GM23338 (cell line): ENCODE results near the gene ZNF581.

Experiments
- POLR2AphosphoS5 ChIP-seq: IDR thresholded peaks from 2 replicates; pipeline ENCODE4 v1.6.1; 2016; ENCODE audit warnings: antibody characterized with exemption, low read depth
- TF ChIP-seq, protein P1 (sequence below), 2 experiments: fragments of 200-600 bp in 1 of 2; sonication (generic) in 1 of 2; conservative IDR thresholded peaks; 2 replicates each; pipeline versions ENCODE4 v1.5.1 to v1.6.1; 2016 to 2017; ENCODE audit warnings: antibody characterized with exemption in 2 of 2, low read depth in 2 of 2, mild to moderate bottlenecking in 2 of 2, moderate library complexity in 1 of 2

DNA sequence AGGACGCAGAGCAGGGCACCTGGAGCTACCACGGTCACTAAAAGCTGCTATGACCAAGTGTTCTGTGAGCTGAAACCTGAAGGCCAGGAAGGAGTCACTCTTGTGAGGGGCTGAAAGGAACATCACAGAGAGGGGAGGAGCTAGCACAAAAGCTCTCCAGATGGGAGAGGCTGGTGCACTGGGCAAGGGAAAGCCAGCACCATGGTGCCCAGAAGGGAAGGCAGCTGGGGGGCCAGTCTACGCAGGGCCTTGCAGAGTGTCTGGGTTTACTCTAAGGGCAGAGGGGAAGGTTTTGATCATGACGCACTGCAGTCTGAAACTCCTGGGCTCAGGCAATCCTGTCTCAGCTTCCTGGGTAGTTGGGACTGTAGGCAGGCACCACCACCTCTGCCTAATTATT is 6.7 kb upstream of the ZNF581 start:
- TF ChIP-seq, protein P1, sequence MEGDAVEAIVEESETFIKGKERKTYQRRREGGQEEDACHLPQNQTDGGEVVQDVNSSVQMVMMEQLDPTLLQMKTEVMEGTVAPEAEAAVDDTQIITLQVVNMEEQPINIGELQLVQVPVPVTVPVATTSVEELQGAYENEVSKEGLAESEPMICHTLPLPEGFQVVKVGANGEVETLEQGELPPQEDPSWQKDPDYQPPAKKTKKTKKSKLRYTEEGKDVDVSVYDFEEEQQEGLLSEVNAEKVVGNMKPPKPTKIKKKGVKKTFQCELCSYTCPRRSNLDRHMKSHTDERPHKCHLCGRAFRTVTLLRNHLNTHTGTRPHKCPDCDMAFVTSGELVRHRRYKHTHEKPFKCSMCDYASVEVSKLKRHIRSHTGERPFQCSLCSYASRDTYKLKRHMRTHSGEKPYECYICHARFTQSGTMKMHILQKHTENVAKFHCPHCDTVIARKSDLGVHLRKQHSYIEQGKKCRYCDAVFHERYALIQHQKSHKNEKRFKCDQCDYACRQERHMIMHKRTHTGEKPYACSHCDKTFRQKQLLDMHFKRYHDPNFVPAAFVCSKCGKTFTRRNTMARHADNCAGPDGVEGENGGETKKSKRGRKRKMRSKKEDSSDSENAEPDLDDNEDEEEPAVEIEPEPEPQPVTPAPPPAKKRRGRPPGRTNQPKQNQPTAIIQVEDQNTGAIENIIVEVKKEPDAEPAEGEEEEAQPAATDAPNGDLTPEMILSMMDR (conservative IDR thresholded peaks at IDR 0.05; ENCODE audit: low read depth in 2 of 2) = no peak
- TF ChIP-seq POLR2AphosphoS5 = no peak
